Stomach (tissue), 9 donors: ENCODE measurements around the gene SESN1. TPM values are rescaled to one million over a fixed set of nuclear protein-coding genes. Genes with fewer than 3 reads are reported as not detected.

Experiments
- DNase-seq, 2 donors: peaks; one replicate each; pipeline versions ENCODE4 v3.0.0 to v3.0.0-alpha.2; 2013 to 2019
- H3K27ac ChIP-seq, 5 donors: fragments of 200-600 bp in 4 of 5; sonication (generic) in 4 of 5; one replicate each; pipeline ENCODE4 v1.5.1; 2013 to 2019; ENCODE audit warnings: mild to moderate bottlenecking in 1 of 5, moderate library complexity in 1 of 5
- H3K27me3 ChIP-seq, 3 donors: fragments of 200-600 bp; sonication (generic); one replicate each; pipeline ENCODE4 v1.5.1; 2017 to 2019; ENCODE audit warnings: mixed run types in 1 of 3
- H3K36me3 ChIP-seq, 4 donors: fragments of 200-600 bp; sonication (generic); 1 replicate in 3 of 4; 2 replicates in 1 of 4; pipeline ENCODE4 v1.5.1; 2016 to 2019
- H3K4me1 ChIP-seq, 4 donors: fragments of 200-600 bp; sonication (generic); one replicate each; pipeline ENCODE4 v1.5.1; 2016 to 2019
- H3K4me3 ChIP-seq, 4 donors: fragments of 200-600 bp; sonication (generic) in 3 of 4; one replicate each; pipeline ENCODE4 v1.5.1; 2016 to 2019; ENCODE audit warnings: mild to moderate bottlenecking in 1 of 4
- H3K9me3 ChIP-seq, 4 donors: fragments of 200-600 bp; sonication (generic); one replicate each; pipeline ENCODE4 v1.5.1; 2016 to 2019
- CTCF ChIP-seq, 7 experiments: fragments of 450-650 bp in 4 of 7; fragments of 200-600 bp in 3 of 7; sonication (generic) in 3 of 7; IDR thresholded peaks; one replicate each; pipeline ENCODE4 v1.5.1; 2016 to 2019; ENCODE audit warnings: antibody characterized with exemption in 7 of 7, control low read depth in 2 of 7, mild to moderate bottlenecking in 1 of 7
- EP300 ChIP-seq: sonication (generic); formaldehyde crosslinking; IDR thresholded peaks from one replicate; pipeline ENCODE4 v1.6.1; 2017; ENCODE audit warnings: antibody characterized with exemption
- POLR2A ChIP-seq, 4 donors: fragments of 450-650 bp; IDR thresholded peaks; one replicate each; pipeline ENCODE4 v1.6.1; 2016; ENCODE audit warnings: antibody characterized with exemption in 4 of 4, control low read depth in 2 of 4, mild to moderate bottlenecking in 1 of 4, moderate library complexity in 1 of 4
- POLR2AphosphoS5 ChIP-seq, 3 donors: sonication (generic); formaldehyde crosslinking; IDR thresholded peaks; one replicate each; pipeline ENCODE4 v1.6.1; 2016; ENCODE audit warnings: antibody characterized with exemption in 3 of 3
- WGBS, 5 donors: extraction: QIAGEN DNeasy Blood & Tissue Kit in 3 of 5; methylation state at CpG; one replicate each; pipeline versions ENCODE4 v1.1.5 to v1.1.7; 2013 to 2018; 5-methylcytosine and 5-hydroxymethylcytosine counted together
- intact Hi-C: fragments of 100-400 bp; cut with DNase I; formaldehyde crosslinking; loops from one replicate; pipeline ENCODE4 v1.15.1; 2023; ENCODE audit warnings: low total_unique reads
- polyA plus RNA-seq, 3 donors: library from polyadenylated mRNA; stranded (reverse); fragments of 200-250 nt; gene quantifications; one replicate each; pipeline ENCODE4 v1.2.3, GENCODE V29; 2013
- total RNA-seq, 5 donors: library from RNA; depleted of rRNA; stranded (reverse); fragments of >200 nt; gene quantifications; one replicate each; pipeline versions ENCODE4 v1.1.0 to v1.2.3, GENCODE V29; 2014 to 2016
- donor health status: healthy with polysubstance abuse.
- donor health status: Bipolar disorder and iron deficiency.
- donor health status: healthy.

The SESN1 gene
- total and polyA plus RNA-seq, 8 donors: 11.0 to 201 (median 33.3) TPM

GRCh38 chr6:109095036-109095834 is 589 bp upstream of the SESN1 start, which contains the start of gene CEP57L1:
CEP57L1 (plus strand) TSS chr6:109095507; CDS start chr6:109145222, 49,715 bp downstream.
- Histone ChIP-seq H3K36me3 (peaks cover 0 to 3% (median 0%) of the 10 kb centered on the region in 4 donors), H3K27ac (peak within 1 kb of the TSS; percentile 97 to 100 (median 99)), H3K4me1 (peaks cover 14 to 52% (median 29%) of the 10 kb centered on the region in 4 donors), H3K4me3 (peak within 1 kb of the TSS; percentile 60 to 75 (median 68)), H3K27me3 (no peaks in the 10 kb centered on the region), H3K9me3 (no peaks in the 10 kb centered on the region)
- peak; percentile 97 to 99 for DNase-seq
- TF ChIP-seq POLR2AphosphoS5 (IDR thresholded peaks at IDR 0.05) (peak; percentile 56 to 65 (median 63)), POLR2A (IDR thresholded peaks at IDR 0.05) (peak in 2 of 4 donors; percentile 43 to 55), EP300 (no peak), CTCF (IDR thresholded peaks at IDR 0.05) (peak in 2 of 7 experiments; percentile 5 to 17)
- intact Hi-C loops: no loop called here
- 0 to 1% (median 1%) methylated on average over 44 to 49 of the region's 49 CpGs for WGBS, 5 donors

GRCh38 chr6:109093732-109094415 is 772 bp downstream of the SESN1 start:
- intact Hi-C loops: no loop called here

GRCh38 chr6:109092074-109092473 is 2.6 kb downstream of the SESN1 start:
- H3K4me3 ChIP-seq: peak overlapping the region; percentile 60 to 75 (median 68)
- H3K4me1 ChIP-seq: peaks cover 14 to 74% (median 45%) of the 10 kb centered on the region in 4 donors
- intact Hi-C loops: no loop called here
- H3K27ac ChIP-seq: no peak overlapping the region
- no peaks in the 10 kb centered on the region for H3K27me3 ChIP-seq
- no peaks in the 10 kb centered on the region for H3K36me3 ChIP-seq
- no peak for TF ChIP-seq EP300
- TF ChIP-seq CTCF (IDR thresholded peaks at IDR 0.05): no peak
- DNase-seq: no peak
- 20 to 30% (median 25%) methylated on average over 1 of the region's 1 CpG for WGBS, 5 donors
- no peaks in the 10 kb centered on the region for H3K9me3 ChIP-seq

More at GRCh38 chr6:109093732-109094415, 772 bp downstream of the SESN1 start:
- Histone ChIP-seq H3K27ac (peak overlapping the region; percentile 97 to 100 (median 99)), H3K9me3 (no peaks in the 10 kb centered on the region), H3K4me3 (peak overlapping the region; percentile 60 to 75 (median 68)), H3K27me3 (no peaks in the 10 kb centered on the region), H3K4me1 (peaks cover 14 to 65% (median 36%) of the 10 kb centered on the region in 4 donors), H3K36me3 (no peaks in the 10 kb centered on the region)
- peak in 1 of 2 donors; percentile 34 for DNase-seq
- 0 to 1% (median 1%) methylated on average over 19 of the region's 19 CpGs for WGBS, 5 donors
- TF ChIP-seq POLR2AphosphoS5 (IDR thresholded peaks at IDR 0.05) (no peak), CTCF (IDR thresholded peaks at IDR 0.05) (no peak), POLR2A (IDR thresholded peaks at IDR 0.05) (no peak), EP300 (no peak)

- no peaks in the 10 kb centered on the region for H3K36me3 ChIP-seq
- peak overlapping the region; percentile 60 to 75 (median 68) for H3K4me3 ChIP-seq
- no peak for DNase-seq
- intact Hi-C loops: no loop called here
- no peak overlapping the region for H3K27ac ChIP-seq
- WGBS, 5 donors: 87 to 91% (median 88%) methylated on average over 5 of the region's 5 CpGs
- no peaks in the 10 kb centered on the region for H3K27me3 ChIP-seq
- H3K9me3 ChIP-seq: no peaks in the 10 kb centered on the region
- H3K4me1 ChIP-seq: peaks cover 14 to 77% (median 44%) of the 10 kb centered on the region in 4 donors
- TF ChIP-seq POLR2A (IDR thresholded peaks at IDR 0.05) (no peak), EP300 (no peak), POLR2AphosphoS5 (IDR thresholded peaks at IDR 0.05) (no peak), CTCF (IDR thresholded peaks at IDR 0.05) (no peak)
Observed at GRCh38 chr6:109091314-109092024, 3.2 kb downstream of the SESN1 start.
